Measurements from ENCODE around the gene SAMM50. TPM values are rescaled to one million over a fixed set of nuclear protein-coding genes. Genes with fewer than 3 reads are reported as not detected.
"Not testable (repeated sequence)": the region's sequence is repeated elsewhere in the genome, so short reads cannot be mapped to it uniquely, and the experiment has no call there.

SAMM50 gene
- total RNA-seq, 2 experiments from 2014 or later, result 46.8 to 50.9 TPM

GRCh38 chr22:44002324-44002723, 47.1 kb downstream of the SAMM50 start:
- H3K9me3 Mint-ChIP-seq, result no peaks in the 10 kb centered on the region
- no peak overlapping the region for H3K4me3 Mint-ChIP-seq
- no peak overlapping the region for H3K27ac Mint-ChIP-seq
- no peaks in the 10 kb centered on the region for H3K4me1 Mint-ChIP-seq
- ChIA-PET CTCF (interaction anchor here (1.6 kb wide), 1 partner anchor 9 kb away, joined by 7 read pairs; no protein-coding TSS in a partner anchor), POLR2A (no interaction called here)
- no peak for DNase-seq
- H3K36me3 Mint-ChIP-seq (ENCODE audit: low read depth), result peaks cover 17% of the 10 kb centered on the region
- H3K27me3 Mint-ChIP-seq, result no peaks in the 10 kb centered on the region

GRCh38 chr22:44002997-44003396, 47.8 kb downstream of the SAMM50 start:
- Mint-ChIP-seq H3K9me3 (no peaks in the 10 kb centered on the region), H3K4me3 (no peak overlapping the region), H3K36me3 (ENCODE audit: low read depth) (peaks cover 14% of the 10 kb centered on the region), H3K27ac (no peak overlapping the region), H3K4me1 (no peaks in the 10 kb centered on the region), H3K27me3 (no peaks in the 10 kb centered on the region)
- no peak for DNase-seq
- ChIA-PET POLR2A (no interaction called here), CTCF (interaction anchor here (1.6 kb wide), 1 partner anchor 10 kb away, joined by 7 read pairs; no protein-coding TSS in a partner anchor)

GRCh38 chr22:44003405-44004103, 48.3 kb downstream of the SAMM50 start:
- CTCF ChIA-PET, result interaction anchor here (1.1 to 1.6 kb wide), 3 partner anchors 10 to 23 kb away, joined by 3 to 7 read pairs (median 6); no protein-coding TSS in a partner anchor
- H3K27me3 Mint-ChIP-seq, result no peaks in the 10 kb centered on the region
- no peaks in the 10 kb centered on the region for H3K9me3 Mint-ChIP-seq
- DNase-seq, result no peak
- H3K36me3 Mint-ChIP-seq (ENCODE audit: low read depth), result peaks cover 9% of the 10 kb centered on the region
- H3K4me1 Mint-ChIP-seq, result no peaks in the 10 kb centered on the region
- H3K27ac Mint-ChIP-seq, result no peak overlapping the region
- POLR2A ChIA-PET, result no interaction called here
- H3K4me3 Mint-ChIP-seq, result no peak overlapping the region

- ChIA-PET CTCF (interaction anchor here (0.6 to 1.3 kb wide), 3 partner anchors 11 to 911 kb away, joined by 3 to 6 read pairs (median 3); no protein-coding TSS in a partner anchor), POLR2A (no interaction called here)
- no peaks in the 10 kb centered on the region for H3K4me1 Mint-ChIP-seq
- no peak overlapping the region for H3K4me3 Mint-ChIP-seq
- H3K36me3 Mint-ChIP-seq (ENCODE audit: low read depth), result peaks cover 4% of the 10 kb centered on the region
- no peaks in the 10 kb centered on the region for H3K27me3 Mint-ChIP-seq
- no peaks in the 10 kb centered on the region for H3K9me3 Mint-ChIP-seq
- H3K27ac Mint-ChIP-seq, result no peak overlapping the region
- DNase-seq, result no peak
Observed at GRCh38 chr22:44004104-44004460, 48.8 kb downstream of the SAMM50 start.

- no peaks in the 10 kb centered on the region for H3K27me3 Mint-ChIP-seq
- CTCF ChIA-PET, result no interaction called here
- DNase-seq, result no peak
- no peak overlapping the region for H3K27ac Mint-ChIP-seq
- no peaks in the 10 kb centered on the region for H3K36me3 Mint-ChIP-seq (ENCODE audit: low read depth)
- POLR2A ChIA-PET, result no interaction called here
- H3K4me3 Mint-ChIP-seq, result no peak overlapping the region
- H3K9me3 Mint-ChIP-seq, result no peaks in the 10 kb centered on the region
- no peaks in the 10 kb centered on the region for H3K4me1 Mint-ChIP-seq
Observed at GRCh38 chr22:44005524-44005923, 50.3 kb downstream of the SAMM50 start.

GRCh38 chr22:44012162-44012561, 56.9 kb downstream of the SAMM50 start:
- POLR2A ChIA-PET, result no interaction called here
- CTCF ChIA-PET, result no interaction called here
- H3K4me3 Mint-ChIP-seq, result no peak overlapping the region
- no peaks in the 10 kb centered on the region for H3K36me3 Mint-ChIP-seq (ENCODE audit: low read depth)
- H3K27me3 Mint-ChIP-seq, result no peaks in the 10 kb centered on the region
- H3K4me1 Mint-ChIP-seq, result no peaks in the 10 kb centered on the region
- no peaks in the 10 kb centered on the region for H3K9me3 Mint-ChIP-seq
- H3K27ac Mint-ChIP-seq, result no peak overlapping the region
- DNase-seq, result no peak

- H3K36me3 Mint-ChIP-seq (ENCODE audit: low read depth), result no peaks in the 10 kb centered on the region
- DNase-seq, result no peak
- no peaks in the 10 kb centered on the region for H3K4me1 Mint-ChIP-seq
- H3K9me3 Mint-ChIP-seq, result no peaks in the 10 kb centered on the region
- ChIA-PET POLR2A (no interaction called here), CTCF (no interaction called here)
- H3K4me3 Mint-ChIP-seq, result no peak overlapping the region
- H3K27ac Mint-ChIP-seq, result no peak overlapping the region
- H3K27me3 Mint-ChIP-seq, result no peaks in the 10 kb centered on the region
Observed at GRCh38 chr22:44012591-44012990, 57.3 kb downstream of the SAMM50 start.

GRCh38 chr22:44014241-44014640, 59.0 kb downstream of the SAMM50 start:
- no peak for DNase-seq
- Mint-ChIP-seq H3K4me1 (no peaks in the 10 kb centered on the region), H3K27ac (no peak overlapping the region), H3K27me3 (no peaks in the 10 kb centered on the region), H3K9me3 (no peaks in the 10 kb centered on the region), H3K4me3 (no peak overlapping the region), H3K36me3 (ENCODE audit: low read depth) (no peaks in the 10 kb centered on the region)
- ChIA-PET POLR2A (no interaction called here), CTCF (interaction anchor here (0.7 kb wide), 1 partner anchor 74 kb away, joined by 6 read pairs; no protein-coding TSS in a partner anchor)

GRCh38 chr22:44016586-44016985, 61.3 kb downstream of the SAMM50 start:
- H3K36me3 Mint-ChIP-seq (ENCODE audit: low read depth); POLR2A ChIA-PET; H3K4me3 Mint-ChIP-seq; H3K9me3 Mint-ChIP-seq; DNase-seq; H3K27me3 Mint-ChIP-seq; CTCF ChIA-PET; H3K27ac Mint-ChIP-seq; H3K4me1 Mint-ChIP-seq: not testable (repeated sequence)

GRCh38 chr22:44018594-44018993, 63.4 kb downstream of the SAMM50 start:
- Mint-ChIP-seq H3K36me3 (ENCODE audit: low read depth) (no peaks in the 10 kb centered on the region), H3K9me3 (no peaks in the 10 kb centered on the region), H3K4me3 (no peak overlapping the region), H3K27me3 (no peaks in the 10 kb centered on the region), H3K4me1 (peaks cover 6% of the 10 kb centered on the region), H3K27ac (no peak overlapping the region)
- ChIA-PET CTCF (no interaction called here), POLR2A (no interaction called here)
- no peak for DNase-seq

- ChIA-PET POLR2A (no interaction called here), CTCF (interaction anchor here (1.2 kb wide), 1 partner anchor 848 kb away, joined by 4 read pairs; no protein-coding TSS in a partner anchor)
- Mint-ChIP-seq H3K27me3 (no peaks in the 10 kb centered on the region), H3K27ac (no peak overlapping the region), H3K4me1 (peaks cover 9% of the 10 kb centered on the region), H3K4me3 (no peak overlapping the region), H3K9me3 (no peaks in the 10 kb centered on the region), H3K36me3 (ENCODE audit: low read depth) (no peaks in the 10 kb centered on the region)
- DNase-seq, result no peak
Observed at GRCh38 chr22:44019416-44019815, 64.2 kb downstream of the SAMM50 start.

- CTCF ChIA-PET, result interaction anchor here (0.6 to 1.2 kb wide), 2 partner anchors 25 to 848 kb away, joined by 3 to 4 read pairs; no protein-coding TSS in a partner anchor
- DNase-seq, result no peak
- Mint-ChIP-seq H3K36me3 (ENCODE audit: low read depth) (no peaks in the 10 kb centered on the region), H3K27me3 (no peaks in the 10 kb centered on the region), H3K9me3 (no peaks in the 10 kb centered on the region), H3K27ac (no peak overlapping the region), H3K4me1 (peaks cover 9% of the 10 kb centered on the region), H3K4me3 (no peak overlapping the region)
- POLR2A ChIA-PET, result no interaction called here
Observed at GRCh38 chr22:44019846-44020245, 64.6 kb downstream of the SAMM50 start.

GRCh38 chr22:44020981-44021380, 65.7 kb downstream of the SAMM50 start:
- no peak for DNase-seq
- Mint-ChIP-seq H3K4me3 (no peak overlapping the region), H3K36me3 (ENCODE audit: low read depth) (no peaks in the 10 kb centered on the region), H3K4me1 (peaks cover 20% of the 10 kb centered on the region), H3K27ac (no peak overlapping the region), H3K9me3 (no peaks in the 10 kb centered on the region), H3K27me3 (no peaks in the 10 kb centered on the region)
- ChIA-PET CTCF (interaction anchor here (0.5 kb wide), 1 partner anchor 129 kb away, joined by 3 read pairs; no protein-coding TSS in a partner anchor), POLR2A (no interaction called here)
